ENCODE results near the gene FARS2. TPM values are rescaled to one million over a fixed set of nuclear protein-coding genes. Genes with fewer than 3 reads are reported as not detected.

The FARS2 gene
- total RNA-seq, 4 donors from 2014 or later: 16.4 to 26.1 (median 21.4) TPM

DNA sequence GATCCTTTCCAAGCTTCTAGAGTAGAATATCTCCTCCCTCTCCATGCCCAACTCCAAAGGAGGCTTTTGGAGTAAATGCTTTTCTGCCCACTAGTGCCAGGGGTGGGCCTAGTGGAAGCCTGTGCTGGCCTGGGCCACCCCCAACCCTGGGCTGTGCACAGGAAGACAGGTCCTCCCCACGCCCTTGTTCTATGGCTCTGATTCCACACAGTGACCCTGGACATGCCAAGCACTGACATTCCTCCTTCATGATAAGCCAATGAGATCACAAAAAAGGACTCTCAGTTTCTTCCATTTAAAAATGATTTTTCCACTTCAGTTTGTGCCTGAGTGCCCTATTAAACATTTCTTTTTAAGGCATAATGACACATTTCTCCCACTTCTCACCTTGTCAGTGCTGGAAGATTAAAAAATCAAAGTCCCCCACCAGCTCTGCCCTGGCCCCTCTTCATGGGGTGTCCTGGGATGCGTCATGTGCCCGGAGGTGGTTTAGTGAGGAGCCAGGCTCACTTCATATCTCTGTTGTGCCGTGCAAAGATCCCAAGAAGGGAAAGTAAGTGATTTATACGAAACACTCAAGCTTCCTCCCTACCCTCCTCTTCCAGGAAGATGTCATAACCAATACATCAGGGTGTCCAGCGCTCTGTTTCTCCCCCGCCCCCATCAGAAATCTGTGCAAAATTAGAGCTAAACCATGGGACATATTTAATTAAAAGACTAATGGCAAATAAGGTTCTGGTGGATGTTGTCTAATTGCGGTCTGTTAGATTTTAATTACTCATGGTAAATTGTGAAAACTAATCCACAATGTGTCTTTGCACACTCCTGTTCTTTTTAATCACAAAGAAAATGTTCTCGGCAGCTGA lies 490.4 kb downstream of the FARS2 start:
- no peak for TF ChIP-seq POLR2A (IDR thresholded peaks at IDR 0.05)
- TF ChIP-seq, protein P1, sequence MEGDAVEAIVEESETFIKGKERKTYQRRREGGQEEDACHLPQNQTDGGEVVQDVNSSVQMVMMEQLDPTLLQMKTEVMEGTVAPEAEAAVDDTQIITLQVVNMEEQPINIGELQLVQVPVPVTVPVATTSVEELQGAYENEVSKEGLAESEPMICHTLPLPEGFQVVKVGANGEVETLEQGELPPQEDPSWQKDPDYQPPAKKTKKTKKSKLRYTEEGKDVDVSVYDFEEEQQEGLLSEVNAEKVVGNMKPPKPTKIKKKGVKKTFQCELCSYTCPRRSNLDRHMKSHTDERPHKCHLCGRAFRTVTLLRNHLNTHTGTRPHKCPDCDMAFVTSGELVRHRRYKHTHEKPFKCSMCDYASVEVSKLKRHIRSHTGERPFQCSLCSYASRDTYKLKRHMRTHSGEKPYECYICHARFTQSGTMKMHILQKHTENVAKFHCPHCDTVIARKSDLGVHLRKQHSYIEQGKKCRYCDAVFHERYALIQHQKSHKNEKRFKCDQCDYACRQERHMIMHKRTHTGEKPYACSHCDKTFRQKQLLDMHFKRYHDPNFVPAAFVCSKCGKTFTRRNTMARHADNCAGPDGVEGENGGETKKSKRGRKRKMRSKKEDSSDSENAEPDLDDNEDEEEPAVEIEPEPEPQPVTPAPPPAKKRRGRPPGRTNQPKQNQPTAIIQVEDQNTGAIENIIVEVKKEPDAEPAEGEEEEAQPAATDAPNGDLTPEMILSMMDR (IDR thresholded peaks at IDR 0.05): no peak
- Histone ChIP-seq H3K36me3 (peaks cover 0 to 14% (median 0%) of the 10 kb centered on the region in 3 donors), H3K27me3 (no peaks in the 10 kb centered on the region), H3K4me1 (no peaks in the 10 kb centered on the region), H3K27ac (no peak overlapping the region), H3K9me3 (peaks cover 0 to 30% (median 6%) of the 10 kb centered on the region in 4 donors), H3K4me3 (no peak overlapping the region)
- DNase-seq (ENCODE audit: low spot score in 2 of 2): no peak
- WGBS, 2 donors: 84 to 87% methylated on average over 9 of the region's 9 CpGs

DNA sequence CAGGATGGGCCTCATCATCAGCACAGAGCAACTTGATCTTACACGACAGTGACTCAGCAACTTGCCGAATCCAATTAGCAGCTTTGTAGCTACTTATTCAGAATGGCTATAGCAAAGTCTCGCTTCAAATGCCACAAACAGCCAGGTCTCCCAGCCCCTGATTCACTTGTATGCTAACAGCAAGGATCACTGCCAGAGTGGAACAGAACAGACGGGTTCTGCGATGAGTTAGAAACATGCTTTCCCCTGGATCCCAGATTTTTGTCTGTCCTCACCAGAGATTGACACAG lies 491.0 kb downstream of the FARS2 start:
- Histone ChIP-seq H3K4me3 (no peak overlapping the region), H3K9me3 (peaks cover 0 to 30% (median 6%) of the 10 kb centered on the region in 4 donors), H3K4me1 (no peaks in the 10 kb centered on the region), H3K27ac (no peak overlapping the region), H3K27me3 (no peaks in the 10 kb centered on the region), H3K36me3 (peaks cover 0 to 14% (median 0%) of the 10 kb centered on the region in 3 donors)
- 69 to 79% methylated on average over 5 of the region's 5 CpGs for WGBS, 2 donors
- no peak for TF ChIP-seq EP300 (IDR thresholded peaks at IDR 0.05)
- TF ChIP-seq POLR2A (IDR thresholded peaks at IDR 0.05): no peak
- TF ChIP-seq, protein P1 (IDR thresholded peaks at IDR 0.05): no peak
- DNase-seq (ENCODE audit: low spot score in 2 of 2): no peak

DNA sequence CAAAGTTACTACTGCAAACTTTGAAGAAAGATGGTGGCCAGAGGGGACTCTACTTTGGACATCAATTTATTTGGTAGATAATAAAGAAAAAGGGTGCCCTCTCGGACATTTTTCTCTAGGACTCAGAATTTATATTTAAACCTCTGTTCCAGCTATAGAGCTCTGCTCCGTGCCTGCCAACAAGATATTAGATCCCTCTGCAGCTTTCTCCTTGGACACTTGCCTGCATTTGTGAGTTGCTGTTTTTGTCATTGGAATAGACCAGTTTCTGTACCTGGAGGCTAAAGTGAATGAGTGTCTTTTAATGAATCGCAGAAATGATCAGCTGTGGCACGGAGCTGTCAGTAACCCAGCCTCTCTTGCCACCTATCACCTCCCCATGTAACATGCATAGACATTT lies 491.9 kb downstream of the FARS2 start:
- peaks cover 0 to 14% (median 0%) of the 10 kb centered on the region in 3 donors for H3K36me3 ChIP-seq
- TF ChIP-seq, protein P1 (IDR thresholded peaks at IDR 0.05): no peak
- TF ChIP-seq EP300 (IDR thresholded peaks at IDR 0.05) (no peak), POLR2A (IDR thresholded peaks at IDR 0.05) (no peak)
- no peak for DNase-seq (ENCODE audit: low spot score in 2 of 2)
- peaks cover 0 to 30% (median 6%) of the 10 kb centered on the region in 4 donors for H3K9me3 ChIP-seq
- no peaks in the 10 kb centered on the region for H3K4me1 ChIP-seq
- H3K27ac ChIP-seq: no peak overlapping the region
- H3K4me3 ChIP-seq: no peak overlapping the region
- 92 to 96% methylated on average over 4 of the region's 4 CpGs for WGBS, 2 donors
- H3K27me3 ChIP-seq: no peaks in the 10 kb centered on the region

DNA sequence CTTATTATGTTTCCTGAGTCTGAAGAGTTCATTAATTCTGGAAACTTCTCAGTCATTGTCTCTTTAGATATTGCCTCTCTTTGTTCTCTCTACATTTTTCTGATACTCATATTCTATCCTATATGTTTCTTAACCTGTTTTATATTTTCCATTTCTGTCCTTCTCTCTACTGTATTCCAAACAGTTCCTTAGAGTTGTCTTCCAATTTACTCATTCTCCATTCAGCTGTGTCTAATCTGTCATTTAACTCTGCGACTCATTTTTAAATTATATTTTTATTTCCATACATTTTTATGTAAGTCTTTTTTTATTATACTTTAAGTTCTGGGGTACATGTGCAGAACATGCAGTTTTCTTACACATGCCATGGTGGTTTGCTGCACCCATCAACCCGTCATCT lies 493.6 kb downstream of the FARS2 start:
- WGBS, 2 donors: 94 to 100% methylated on average over 2 of the region's 2 CpGs
- H3K27ac ChIP-seq: no peak overlapping the region
- H3K27me3 ChIP-seq: no peaks in the 10 kb centered on the region
- peaks cover 0 to 14% (median 0%) of the 10 kb centered on the region in 3 donors for H3K36me3 ChIP-seq
- H3K4me3 ChIP-seq: no peak overlapping the region
- TF ChIP-seq, protein P1 (IDR thresholded peaks at IDR 0.05): no peak
- TF ChIP-seq POLR2A (IDR thresholded peaks at IDR 0.05) (no peak), EP300 (IDR thresholded peaks at IDR 0.05) (no peak)
- H3K9me3 ChIP-seq: peaks cover 0 to 30% (median 6%) of the 10 kb centered on the region in 4 donors
- no peak for DNase-seq (ENCODE audit: low spot score in 2 of 2)
- no peaks in the 10 kb centered on the region for H3K4me1 ChIP-seq

DNA sequence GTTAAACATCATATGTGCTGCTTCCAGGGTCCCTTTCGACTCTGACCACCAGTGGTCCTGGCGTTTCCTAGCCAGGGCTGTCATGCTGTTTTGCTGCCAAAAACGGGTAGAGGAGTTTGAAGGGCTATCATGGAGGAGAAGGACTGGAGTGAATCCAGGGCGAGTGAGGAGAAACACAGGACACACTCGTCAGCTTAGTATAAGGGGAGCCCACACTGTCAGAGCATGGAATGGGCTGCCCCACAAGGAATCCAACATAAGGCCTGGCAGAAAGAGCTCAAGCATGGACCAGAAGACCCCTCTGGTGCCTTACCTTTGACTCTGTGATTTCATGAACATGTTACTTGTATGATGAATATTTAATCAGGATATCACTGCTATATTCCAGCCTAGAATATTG lies 498.3 kb downstream of the FARS2 start:
- WGBS, 2 donors: 85 to 89% methylated on average over 5 of the region's 5 CpGs
- DNase-seq (ENCODE audit: low spot score in 2 of 2): no peak
- no peak for TF ChIP-seq EP300 (IDR thresholded peaks at IDR 0.05)
- TF ChIP-seq, protein P1 (IDR thresholded peaks at IDR 0.05): no peak
- TF ChIP-seq POLR2A (IDR thresholded peaks at IDR 0.05): no peak

More for the DNA sequence above, 498.3 kb downstream of the FARS2 start:
- H3K4me1 ChIP-seq: peaks cover 0 to 36% (median 15%) of the 10 kb centered on the region in 4 donors
- peaks cover 0 to 12% (median 2%) of the 10 kb centered on the region in 4 donors for H3K9me3 ChIP-seq
- no peaks in the 10 kb centered on the region for H3K36me3 ChIP-seq
- H3K4me3 ChIP-seq: no peak overlapping the region
- H3K27ac ChIP-seq: no peak overlapping the region
- H3K27me3 ChIP-seq: no peaks in the 10 kb centered on the region
